Thoracic aorta (tissue), 2 donors: ENCODE results near the gene PIERCE2. TPM values are rescaled to one million over a fixed set of nuclear protein-coding genes. Genes with fewer than 3 reads are reported as not detected.
"Not testable (repeated sequence)": the region's sequence is repeated elsewhere in the genome, so short reads cannot be mapped to it uniquely, and the experiment has no call there.

Experiments
- ATAC-seq: fragments of 150-250 bp; one replicate; pipeline ENCODE4 v1.8.0; 2017; ENCODE audit warnings: low read depth; ENCODE audit not compliant: insufficient number of reproducible peaks, low FRiP score
- DNase-seq: peaks from one replicate; pipeline ENCODE4 v3.0.0-alpha.2; 2020; ENCODE audit warnings: low spot score
- H3K27ac ChIP-seq, 2 donors: fragments of 200-600 bp; sonication (generic); 1 replicate in 1 of 2; 2 replicates in 1 of 2; pipeline ENCODE4 v1.5.1; 2016; ENCODE audit warnings: mild to moderate bottlenecking in 2 of 2, moderate library complexity in 2 of 2
- H3K27me3 ChIP-seq: fragments of 200-600 bp; sonication (generic); replicated peaks from 2 replicates; pipeline ENCODE4 v1.6.0; 2016; ENCODE audit warnings: mild to moderate bottlenecking; ENCODE audit not compliant: insufficient read depth
- H3K36me3 ChIP-seq: fragments of 200-600 bp; sonication (generic); one replicate; pipeline ENCODE4 v1.5.1; 2016
- H3K4me1 ChIP-seq, 2 donors: fragments of 200-600 bp; sonication (generic); 1 replicate in 1 of 2; 2 replicates in 1 of 2; pipeline versions ENCODE4 v1.5.1 to v1.6.0; 2016; ENCODE audit warnings: low read depth in 2 of 2, mild to moderate bottlenecking in 1 of 2; ENCODE audit not compliant: control insufficient read depth in 1 of 2
- H3K4me3 ChIP-seq: fragments of 200-600 bp; sonication (generic); 2 replicates; pipeline ENCODE4 v1.5.1; 2016; ENCODE audit warnings: mild to moderate bottlenecking
- H3K9me3 ChIP-seq: fragments of 200-600 bp; sonication (generic); 2 replicates; pipeline ENCODE4 v1.5.1; 2016
- total RNA-seq, 2 donors: library from RNA; depleted of rRNA; stranded (reverse); fragments of >200 nt; gene quantifications; one replicate each; pipeline versions ENCODE4 v1.1.0 to v1.2.3, GENCODE V29; 2016
- TF ChIP-seq, protein P1 (sequence below): fragments of 200-600 bp; sonication (generic); IDR thresholded peaks from one replicate; pipeline ENCODE4 v1.5.1; 2019; ENCODE audit warnings: antibody characterized with exemption

Gene PIERCE2
- total RNA-seq, 2 donors from 2014 or later = 12.6 TPM; not detected in 1

DNA sequence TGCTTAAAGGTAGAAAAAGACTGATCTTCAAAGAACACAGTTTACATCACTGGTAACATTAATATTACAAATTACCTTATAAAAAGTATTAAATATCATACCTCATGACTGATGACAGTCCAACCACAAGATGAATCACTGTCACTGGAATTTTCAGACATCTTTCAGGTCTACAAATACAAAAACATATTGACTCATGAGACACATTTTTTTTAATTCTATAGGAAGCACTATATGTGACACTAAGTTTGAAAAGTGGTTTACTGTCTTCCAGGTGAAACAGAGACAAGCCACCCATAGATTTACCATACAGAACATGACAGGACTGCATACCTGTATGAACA lies 19.1 kb upstream of the PIERCE2 start:
- ATAC-seq = no peak
- H3K9me3 ChIP-seq = no peaks in the 10 kb centered on the region
- H3K36me3 ChIP-seq = peaks cover 11% of the 10 kb centered on the region
- no peak overlapping the region for H3K27ac ChIP-seq
- no peaks in the 10 kb centered on the region for H3K4me1 ChIP-seq
- H3K4me3 ChIP-seq = no peak overlapping the region
- no peak for DNase-seq
- TF ChIP-seq, protein P1, sequence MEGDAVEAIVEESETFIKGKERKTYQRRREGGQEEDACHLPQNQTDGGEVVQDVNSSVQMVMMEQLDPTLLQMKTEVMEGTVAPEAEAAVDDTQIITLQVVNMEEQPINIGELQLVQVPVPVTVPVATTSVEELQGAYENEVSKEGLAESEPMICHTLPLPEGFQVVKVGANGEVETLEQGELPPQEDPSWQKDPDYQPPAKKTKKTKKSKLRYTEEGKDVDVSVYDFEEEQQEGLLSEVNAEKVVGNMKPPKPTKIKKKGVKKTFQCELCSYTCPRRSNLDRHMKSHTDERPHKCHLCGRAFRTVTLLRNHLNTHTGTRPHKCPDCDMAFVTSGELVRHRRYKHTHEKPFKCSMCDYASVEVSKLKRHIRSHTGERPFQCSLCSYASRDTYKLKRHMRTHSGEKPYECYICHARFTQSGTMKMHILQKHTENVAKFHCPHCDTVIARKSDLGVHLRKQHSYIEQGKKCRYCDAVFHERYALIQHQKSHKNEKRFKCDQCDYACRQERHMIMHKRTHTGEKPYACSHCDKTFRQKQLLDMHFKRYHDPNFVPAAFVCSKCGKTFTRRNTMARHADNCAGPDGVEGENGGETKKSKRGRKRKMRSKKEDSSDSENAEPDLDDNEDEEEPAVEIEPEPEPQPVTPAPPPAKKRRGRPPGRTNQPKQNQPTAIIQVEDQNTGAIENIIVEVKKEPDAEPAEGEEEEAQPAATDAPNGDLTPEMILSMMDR = no peak
- H3K27me3 ChIP-seq = no peaks in the 10 kb centered on the region

DNA sequence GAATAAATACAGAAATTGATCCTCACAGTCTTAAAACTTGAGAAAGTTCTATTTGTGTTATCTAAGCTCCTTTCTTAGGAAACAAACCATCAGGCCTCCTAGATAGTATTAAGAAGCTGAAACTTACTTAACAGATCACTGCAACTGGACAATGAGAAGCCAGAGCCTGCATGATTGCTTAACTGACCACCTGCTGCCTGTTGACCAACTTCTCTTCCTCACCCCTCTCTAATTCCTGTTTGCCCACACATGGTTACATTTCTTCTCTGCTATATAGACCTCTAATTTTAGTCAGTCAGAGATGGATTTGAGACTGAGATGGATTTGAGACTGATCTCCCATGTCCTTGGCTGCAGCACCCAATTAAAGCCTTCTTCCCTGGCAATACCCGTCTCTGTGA lies 13.6 kb upstream of the PIERCE2 start:
- H3K9me3 ChIP-seq = no peaks in the 10 kb centered on the region
- peaks cover 0 to 11% of the 10 kb centered on the region in 2 donors for H3K4me1 ChIP-seq
- H3K4me3 ChIP-seq = no peak overlapping the region
- ATAC-seq = no peak
- TF ChIP-seq, protein P1 = no peak
- no peaks in the 10 kb centered on the region for H3K36me3 ChIP-seq
- H3K27ac ChIP-seq = no peak overlapping the region
- DNase-seq = no peak
- no peaks in the 10 kb centered on the region for H3K27me3 ChIP-seq

DNA sequence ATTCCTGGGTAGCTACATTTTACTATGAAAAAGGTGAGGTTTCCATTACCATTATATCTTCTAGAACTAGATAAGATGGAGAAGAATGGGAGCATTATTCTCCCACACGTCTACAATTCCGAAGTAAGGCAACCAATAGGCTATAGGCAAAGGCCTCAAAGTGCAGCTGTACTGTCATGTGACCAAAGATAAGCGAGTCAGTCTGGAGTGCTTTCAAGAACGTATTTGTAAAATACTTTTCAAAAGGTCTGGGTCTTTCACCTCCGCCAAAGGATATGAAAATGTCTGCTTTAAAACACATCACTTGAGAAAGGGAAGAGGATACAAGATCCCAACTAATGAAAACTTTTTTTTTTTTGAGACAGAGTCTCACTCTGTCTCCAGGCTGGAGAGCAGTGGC lies 10.1 kb upstream of the PIERCE2 start:
- H3K9me3 ChIP-seq = no peaks in the 10 kb centered on the region
- no peak for ATAC-seq
- no peak overlapping the region for H3K4me3 ChIP-seq
- TF ChIP-seq, protein P1 = no peak
- no peak for DNase-seq
- H3K27me3 ChIP-seq = no peaks in the 10 kb centered on the region
- H3K36me3 ChIP-seq = no peaks in the 10 kb centered on the region
- peaks cover 6 to 20% of the 10 kb centered on the region in 2 donors for H3K4me1 ChIP-seq
- no peak overlapping the region for H3K27ac ChIP-seq

DNA sequence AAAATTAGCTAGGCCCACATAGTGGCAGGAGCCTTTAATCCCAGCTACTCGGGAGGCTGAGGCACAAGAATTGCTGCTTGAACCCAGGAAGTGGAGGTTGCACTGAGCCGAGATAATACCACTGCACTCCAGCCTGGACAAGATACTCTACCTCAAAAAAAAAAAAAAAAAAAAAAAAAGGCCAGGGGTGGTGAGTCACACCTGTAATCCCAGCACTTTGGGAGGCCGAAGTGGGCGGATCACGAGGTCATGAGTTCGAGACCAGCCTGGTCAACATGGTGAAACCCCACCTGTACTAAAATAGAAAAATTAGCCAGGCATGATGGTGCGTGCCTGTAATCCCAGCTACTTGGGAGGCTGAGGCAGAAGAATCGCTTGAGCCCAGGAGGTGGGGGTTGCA lies 8.2 kb upstream of the PIERCE2 start:
- ATAC-seq, H3K27me3 ChIP-seq, H3K4me3 ChIP-seq, H3K36me3 ChIP-seq, H3K9me3 ChIP-seq, DNase-seq, H3K27ac ChIP-seq: not testable (repeated sequence)
- H3K4me1 ChIP-seq = peaks cover 18 to 34% of the 10 kb centered on the region in 2 donors

DNA sequence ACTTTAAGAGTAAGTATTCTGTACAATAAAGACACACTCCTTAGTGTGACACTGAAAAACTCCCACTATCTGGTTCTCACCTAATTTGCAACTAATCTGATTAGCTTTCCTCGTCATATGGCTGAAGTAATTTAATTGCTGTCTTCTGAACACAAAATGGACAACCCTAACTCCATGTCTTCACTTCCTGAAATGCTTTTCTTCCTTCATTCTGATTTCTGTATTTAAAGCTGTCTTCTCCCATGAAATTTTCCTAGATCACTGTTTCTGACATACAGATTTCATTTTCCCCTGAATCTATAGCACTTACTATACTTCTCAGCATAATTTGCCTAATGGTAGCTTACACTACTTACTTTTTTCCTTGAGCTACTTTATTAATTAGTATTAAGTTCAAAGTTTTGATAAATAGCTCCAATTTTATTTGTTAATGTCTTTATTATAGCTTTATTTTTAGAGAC lies 6.5 kb upstream of the PIERCE2 start:
- no peak for DNase-seq
- Histone ChIP-seq H3K9me3 (no peaks in the 10 kb centered on the region), H3K4me3 (no peak overlapping the region), H3K27me3 (no peaks in the 10 kb centered on the region), H3K36me3 (no peaks in the 10 kb centered on the region), H3K27ac (no peak overlapping the region), H3K4me1 (peaks cover 22 to 28% of the 10 kb centered on the region in 2 donors)
- ATAC-seq = no peak
- TF ChIP-seq, protein P1 = no peak

DNA sequence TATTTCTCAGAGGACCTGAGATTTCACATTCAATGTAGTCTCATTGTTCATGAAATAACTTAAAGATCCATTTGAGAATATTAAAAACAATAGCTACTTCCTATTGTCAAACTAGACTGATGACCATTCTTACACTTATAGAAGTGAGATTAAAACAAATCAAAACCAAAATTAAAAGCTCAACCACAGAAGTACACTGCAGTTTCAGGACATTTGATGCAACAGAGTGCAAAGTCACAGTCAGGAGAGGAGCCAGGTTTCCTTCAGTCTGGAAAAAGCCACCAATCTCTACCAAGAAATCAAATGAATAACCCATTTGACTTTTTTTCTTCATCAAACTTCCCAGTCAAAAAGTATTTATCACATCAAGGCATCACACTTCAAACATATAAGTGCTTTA lies 5.6 kb upstream of the PIERCE2 start:
- DNase-seq (no peak), ATAC-seq (no peak)
- Histone ChIP-seq H3K27ac (peak overlapping the region in 1 of 2 donors; percentile 7), H3K4me3 (no peak overlapping the region), H3K9me3 (no peaks in the 10 kb centered on the region), H3K4me1 (peaks cover 26 to 33% of the 10 kb centered on the region in 2 donors), H3K27me3 (no peaks in the 10 kb centered on the region), H3K36me3 (no peaks in the 10 kb centered on the region)
- TF ChIP-seq, protein P1 = no peak
